A673 (cell line): ENCODE measurements around the gene CRHBP.

ENCODE experiments used
- EZH2 ChIP-seq: fragments of 200-600 bp; sonication (generic); IDR thresholded peaks from 2 replicates; pipeline ENCODE4 v1.6.1; 2017; ENCODE audit warnings: borderline replicate concordance, low read depth, mild to moderate bottlenecking, mixed read lengths, antibody characterized with exemption, low read length; ENCODE audit not compliant: poor library complexity, severe bottlenecking
- TF ChIP-seq, protein P1 (sequence below): fragments of 300-800, 200-600 bp; sonication (generic); conservative IDR thresholded peaks from 2 replicates; pipeline ENCODE4 v1.5.1; 2017; ENCODE audit warnings: low read depth, mild to moderate bottlenecking, antibody characterized with exemption, low read length, moderate library complexity, mixed read lengths

DNA sequence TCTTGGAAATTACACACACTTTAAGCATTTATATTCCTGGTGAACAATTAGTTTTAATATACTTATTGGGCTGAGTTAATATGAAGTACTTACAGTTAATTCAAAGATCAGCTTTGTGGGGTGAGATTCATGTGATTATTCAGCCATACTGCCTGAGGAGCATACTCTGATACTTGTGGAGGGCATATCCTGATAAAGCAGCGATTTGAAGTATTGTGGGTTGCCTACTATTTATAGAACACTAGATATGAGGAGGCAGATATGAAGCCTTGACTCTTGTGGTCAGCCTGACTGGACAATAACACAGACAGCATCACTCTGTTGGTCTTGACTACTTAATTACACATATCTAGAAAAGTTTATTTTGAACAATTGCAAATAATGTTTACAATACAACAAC lies 50.4 kb downstream of the CRHBP start:
- TF ChIP-seq, protein P1, sequence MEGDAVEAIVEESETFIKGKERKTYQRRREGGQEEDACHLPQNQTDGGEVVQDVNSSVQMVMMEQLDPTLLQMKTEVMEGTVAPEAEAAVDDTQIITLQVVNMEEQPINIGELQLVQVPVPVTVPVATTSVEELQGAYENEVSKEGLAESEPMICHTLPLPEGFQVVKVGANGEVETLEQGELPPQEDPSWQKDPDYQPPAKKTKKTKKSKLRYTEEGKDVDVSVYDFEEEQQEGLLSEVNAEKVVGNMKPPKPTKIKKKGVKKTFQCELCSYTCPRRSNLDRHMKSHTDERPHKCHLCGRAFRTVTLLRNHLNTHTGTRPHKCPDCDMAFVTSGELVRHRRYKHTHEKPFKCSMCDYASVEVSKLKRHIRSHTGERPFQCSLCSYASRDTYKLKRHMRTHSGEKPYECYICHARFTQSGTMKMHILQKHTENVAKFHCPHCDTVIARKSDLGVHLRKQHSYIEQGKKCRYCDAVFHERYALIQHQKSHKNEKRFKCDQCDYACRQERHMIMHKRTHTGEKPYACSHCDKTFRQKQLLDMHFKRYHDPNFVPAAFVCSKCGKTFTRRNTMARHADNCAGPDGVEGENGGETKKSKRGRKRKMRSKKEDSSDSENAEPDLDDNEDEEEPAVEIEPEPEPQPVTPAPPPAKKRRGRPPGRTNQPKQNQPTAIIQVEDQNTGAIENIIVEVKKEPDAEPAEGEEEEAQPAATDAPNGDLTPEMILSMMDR, result no peak
- no peak for TF ChIP-seq EZH2
